ENCODE measurements around the gene ZNF579. TPM values are rescaled to one million over a fixed set of nuclear protein-coding genes. Genes with fewer than 3 reads are reported as not detected.

The ZNF579 gene
- total and polyA plus RNA-seq, 2 of the 13 experiments (the other 11 are each of a cell fraction or from before 2014, with no cell fraction given): 2.1 to 2.9 TPM

- TF ChIP-seq HMGXB4 (CRISPR knock-in tag; IDR thresholded peaks at IDR 0.05; ENCODE audit: borderline replicate concordance in 1 of 2, low read depth in 1 of 2) (no peak), ZNF773 (CRISPR knock-in tag; IDR thresholded peaks at IDR 0.05; ENCODE audit: borderline replicate concordance) (no peak), ZSCAN5A (CRISPR knock-in tag; IDR thresholded peaks at IDR 0.05; ENCODE audit: borderline replicate concordance) (no peak), ZNF33A (CRISPR knock-in tag; IDR thresholded peaks at IDR 0.05; ENCODE audit: borderline replicate concordance) (no peak), TFE3 (CRISPR knock-in tag; IDR thresholded peaks at IDR 0.05) (no peak), ZNF749 (CRISPR knock-in tag; IDR thresholded peaks at IDR 0.05; ENCODE audit: borderline replicate concordance) (no peak), HDAC2 (CRISPR knock-in tag; IDR thresholded peaks at IDR 0.05) (peak; percentile 64; the same call in 1 of the 2 replicates), PLSCR1 (CRISPR knock-in tag; IDR thresholded peaks at IDR 0.05; ENCODE audit: borderline replicate concordance) (no peak), CENPX (CRISPR knock-in tag; IDR thresholded peaks at IDR 0.05) (no peak), ERF (CRISPR knock-in tag; IDR thresholded peaks at IDR 0.05) (no peak), HDAC1 (CRISPR knock-in tag; IDR thresholded peaks at IDR 0.05) (no peak; the same call in 1 of the 2 replicates), ZNF281 (CRISPR knock-in tag; IDR thresholded peaks at IDR 0.05; ENCODE audit: borderline replicate concordance) (no peak), ZNF280D (CRISPR knock-in tag; IDR thresholded peaks at IDR 0.05) (no peak), ZFX (CRISPR knock-in tag; IDR thresholded peaks at IDR 0.05; ENCODE audit: low read depth) (peak; percentile 41; the same call in 1 of the 2 replicates), POLR2AphosphoS2 (IDR thresholded peaks at IDR 0.05; ENCODE audit: low read depth, low read length) (no peak)
Measured at GRCh38 chr19:55553217-55554182, 27.1 kb downstream of the ZNF579 start (continued).
